AG04450 (cell line): ENCODE measurements around the gene KIAA1217. TPM values are rescaled to one million over a fixed set of nuclear protein-coding genes. Genes with fewer than 3 reads are reported as not detected.
"Not testable (repeated sequence)": the region's sequence is repeated elsewhere in the genome, so short reads cannot be mapped to it uniquely, and the experiment has no call there.

Experiments used
- CTCF ChIA-PET: fragments of 300-600, 350-600 bp; formaldehyde crosslinking; extraction: SDS; loops from one replicate; lab custom pipeline; 2022; ENCODE audit warnings: antibody characterized with exemption, inconsistent platforms; lab: Charles Lee
- POLR2A ChIA-PET: fragments of 350-600 bp; formaldehyde crosslinking; extraction: SDS; loops from one replicate; lab custom pipeline; 2021; ENCODE audit warnings: antibody characterized with exemption, inconsistent platforms; lab: Yijun Ruan, JAX
- DNase-seq: peaks from one replicate; pipeline ENCODE4 v3.0.0-alpha.2; 2011; ENCODE audit warnings: low read depth, low spot score
- H3K27ac ChIP-seq: one replicate; pipeline ENCODE4 v1.5.1; 2012; ENCODE audit warnings: low read depth, low read length, control low read depth
- H3K27me3 ChIP-seq: one replicate; pipeline ENCODE4 v1.6.0; 2012; ENCODE audit warnings: low read length; ENCODE audit not compliant: control insufficient read depth, insufficient read depth
- H3K4me3 ChIP-seq: 2 replicates; pipeline ENCODE4 v1.5.1; 2011; ENCODE audit warnings: mild to moderate bottlenecking, low read depth, low read length, control low read depth
- H3K9me3 ChIP-seq: 2 replicates; pipeline ENCODE4 v1.5.1; 2012; ENCODE audit warnings: low read length; ENCODE audit not compliant: control insufficient read depth, insufficient read depth
- CTCF ChIP-seq: IDR thresholded peaks from 2 replicates; pipeline ENCODE4 v1.5.1; 2011; ENCODE audit warnings: low read depth, low read length, control low read depth, inconsistent platforms
- polyA plus RNA-seq: library from polyadenylated mRNA; depleted of rRNA; stranded (reverse); fragments of >200 nt; gene quantifications from 2 replicates; pipeline ENCODE4 v1.2.3, GENCODE V29; 2011

KIAA1217 gene
- polyA plus RNA-seq, 1 experiment, result 5.4 TPM

DNA sequence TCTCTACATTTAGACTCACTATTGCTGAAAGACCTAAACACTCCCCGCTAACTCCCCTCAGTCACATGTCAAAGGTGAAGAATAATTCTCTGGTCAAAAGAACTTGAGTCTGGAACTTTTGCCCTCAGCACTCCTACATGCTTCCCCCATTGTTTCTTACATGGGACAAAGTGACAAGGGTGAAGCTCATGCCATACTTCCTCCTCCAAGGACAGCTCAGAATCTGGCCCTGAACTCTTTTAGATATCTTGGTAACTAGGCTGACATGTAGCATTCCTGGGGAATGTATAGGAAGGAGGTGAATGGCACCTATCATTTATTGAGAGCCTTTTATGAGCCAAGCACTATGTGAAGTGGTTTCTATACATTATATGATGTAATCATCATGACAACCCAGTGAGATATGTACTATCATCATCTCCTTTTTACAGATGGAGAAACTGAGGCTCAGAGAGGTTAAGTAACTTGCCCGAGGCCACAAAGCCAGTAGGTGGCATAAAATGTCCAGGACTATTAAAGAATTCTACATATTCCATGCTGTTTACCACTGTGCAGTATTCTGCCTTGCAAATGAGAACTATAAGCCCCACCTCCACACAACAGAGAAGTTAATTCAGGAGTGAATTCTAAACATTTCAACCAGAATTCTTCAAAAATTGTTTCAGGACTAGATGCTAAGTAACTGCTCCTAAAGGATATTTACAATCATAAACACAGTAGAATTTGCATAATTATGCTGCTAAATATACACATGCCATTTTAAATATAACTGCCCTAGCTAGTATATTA lies 268.2 kb downstream of the KIAA1217 start:
- TF ChIP-seq CTCF, result no peak
- ChIA-PET POLR2A (interaction anchor here (0.5 kb wide), 1 partner anchor 1363 kb away, joined by 9 read pairs; no protein-coding TSS in a partner anchor), CTCF (interaction anchor here (0.9 kb wide), 1 partner anchor 42 kb away, joined by 3 read pairs; no protein-coding TSS in a partner anchor)
- Histone ChIP-seq H3K4me3 (no peak overlapping the region), H3K27ac (no peak overlapping the region), H3K27me3 (no peaks in the 10 kb centered on the region), H3K9me3 (no peaks in the 10 kb centered on the region; the same call in 1 of the 2 replicates)
- DNase-seq, result no peak

GRCh38 chr10:24477915-24478314 lies 269.0 kb downstream of the KIAA1217 start:
- TF ChIP-seq CTCF, result no peak
- CTCF ChIA-PET, result interaction anchor here (0.9 kb wide), 1 partner anchor 41 kb away, joined by 3 read pairs; no protein-coding TSS in a partner anchor
- H3K4me3 ChIP-seq, result no peak overlapping the region
- no peak overlapping the region for H3K27ac ChIP-seq
- no peaks in the 10 kb centered on the region; the same call in 1 of the 2 replicates for H3K9me3 ChIP-seq
- POLR2A ChIA-PET, result interaction anchor here (0.5 kb wide), 1 partner anchor 1364 kb away, joined by 9 read pairs; no protein-coding TSS in a partner anchor
- DNase-seq, result no peak
- no peaks in the 10 kb centered on the region for H3K27me3 ChIP-seq

DNA sequence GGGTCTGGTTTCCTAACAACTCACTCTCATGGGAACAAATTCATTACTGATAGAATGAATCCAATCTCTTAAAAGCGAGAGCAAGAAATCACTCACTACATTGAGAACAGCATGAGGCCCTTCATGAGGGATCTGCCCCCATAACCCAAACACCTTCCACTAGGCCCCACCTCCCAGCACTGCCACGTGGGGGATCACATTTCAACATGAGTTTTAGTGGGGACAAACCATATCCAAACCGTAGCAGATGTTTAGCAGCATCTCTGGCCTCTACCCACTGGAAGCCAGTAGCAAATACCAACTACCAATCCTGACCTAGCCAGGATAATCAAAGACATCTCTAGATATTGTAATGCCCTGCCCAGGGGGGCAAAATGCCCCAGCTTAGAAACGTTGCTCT lies 270.9 kb downstream of the KIAA1217 start:
- POLR2A ChIA-PET, result no interaction called here
- Histone ChIP-seq H3K9me3 (no peaks in the 10 kb centered on the region; the same call in 1 of the 2 replicates), H3K27ac (no peak overlapping the region), H3K27me3 (no peaks in the 10 kb centered on the region), H3K4me3 (no peak overlapping the region)
- no peak for DNase-seq
- no peak for TF ChIP-seq CTCF
- CTCF ChIA-PET, result interaction anchor here (1.3 kb wide), 1 partner anchor 24 kb away, joined by 4 read pairs; no protein-coding TSS in a partner anchor

DNA sequence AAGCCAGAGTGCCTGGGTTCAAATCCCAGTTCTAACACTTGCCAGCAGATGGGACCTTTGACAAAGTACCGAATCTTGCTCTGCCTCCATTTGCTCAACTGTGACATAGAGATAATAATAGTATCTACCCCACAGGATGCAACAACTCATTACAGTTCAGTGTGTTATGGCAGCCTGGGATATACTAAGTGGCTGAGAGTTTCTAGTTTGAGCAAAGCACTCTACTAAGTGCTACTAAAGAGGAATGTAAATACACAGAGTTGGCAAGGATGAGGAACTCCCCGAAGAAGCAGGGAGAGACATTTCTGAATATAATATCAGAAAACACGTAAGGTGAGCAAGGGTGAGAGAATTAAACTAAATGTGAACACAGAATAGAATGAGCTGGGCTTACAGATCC lies 271.5 kb downstream of the KIAA1217 start:
- no peak for DNase-seq
- Histone ChIP-seq H3K4me3 (no peak overlapping the region), H3K27me3 (no peaks in the 10 kb centered on the region), H3K9me3 (no peaks in the 10 kb centered on the region; the same call in 1 of the 2 replicates), H3K27ac (no peak overlapping the region)
- CTCF ChIA-PET, result interaction anchor here (0.5 to 1.3 kb wide), 3 partner anchors 8 to 38 kb away, joined by 3 to 8 read pairs (median 4); no protein-coding TSS in a partner anchor
- no peak for TF ChIP-seq CTCF
- POLR2A ChIA-PET, result no interaction called here

DNA sequence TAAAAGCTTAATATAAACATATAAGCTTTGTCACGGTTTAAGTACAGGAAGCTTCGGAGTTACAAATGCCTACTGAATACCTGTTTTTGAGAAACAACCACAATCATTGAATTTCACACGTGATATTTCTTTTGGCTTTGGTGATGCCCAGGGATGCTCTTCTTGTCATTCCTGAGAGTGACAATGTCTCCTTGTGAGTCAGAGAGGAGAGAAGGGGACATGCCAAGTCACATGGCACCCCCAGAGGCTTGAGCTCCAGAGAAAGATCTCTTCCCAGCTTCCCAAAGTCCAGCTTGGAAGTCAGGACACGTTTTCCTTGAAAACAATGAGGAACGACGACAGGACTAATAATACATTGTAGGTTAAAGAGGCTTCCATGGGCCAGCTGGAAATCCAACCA lies 272.3 kb downstream of the KIAA1217 start:
- ChIA-PET CTCF (interaction anchor here (0.5 to 1.3 kb wide), 3 partner anchors 23 to 62 kb away, joined by 3 to 4 read pairs (median 4); no protein-coding TSS in a partner anchor), POLR2A (no interaction called here)
- no peaks in the 10 kb centered on the region for H3K27me3 ChIP-seq
- H3K9me3 ChIP-seq, result no peaks in the 10 kb centered on the region; the same call in 1 of the 2 replicates
- no peak for TF ChIP-seq CTCF
- no peak overlapping the region for H3K4me3 ChIP-seq
- DNase-seq, result no peak
- H3K27ac ChIP-seq, result no peak overlapping the region

DNA sequence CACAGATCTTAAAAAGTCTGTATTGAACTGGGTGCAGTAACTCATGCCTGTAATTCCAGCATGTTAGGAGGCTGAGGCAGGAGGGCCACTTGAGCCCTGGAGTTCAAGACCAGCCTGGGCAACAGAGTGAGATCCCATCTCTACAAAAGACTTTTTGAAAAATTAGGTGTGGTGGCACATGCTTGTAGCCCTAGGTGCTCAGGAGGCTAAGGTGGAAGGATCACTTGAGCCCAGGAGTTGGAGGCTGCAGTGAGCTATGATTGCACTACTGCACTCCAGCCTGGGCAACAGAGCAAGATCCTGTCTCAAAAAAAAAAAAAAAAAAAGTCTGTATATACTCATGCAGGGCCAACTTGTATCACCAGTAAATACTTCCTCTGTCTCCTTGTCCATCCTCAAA lies 273.8 kb downstream of the KIAA1217 start:
- DNase-seq, H3K9me3 ChIP-seq, POLR2A ChIA-PET, H3K27ac ChIP-seq, H3K4me3 ChIP-seq, H3K27me3 ChIP-seq: not testable (repeated sequence)
- CTCF ChIA-PET, result interaction anchor here (0.6 to 1.1 kb wide), 2 partner anchors 36 to 171 kb away, joined by 4 to 8 read pairs; no protein-coding TSS in a partner anchor
